Ishikawa (cell line): ENCODE results near the gene RHOF.

ENCODE experiments used
- CEBPB ChIP-seq: IDR thresholded peaks from 2 replicates; pipeline ENCODE4 v1.6.1; 2012
- CREB1 ChIP-seq: IDR thresholded peaks from 2 replicates; pipeline ENCODE4 v1.6.1; 2012; ENCODE audit warnings: low read depth
- EGR1 ChIP-seq: IDR thresholded peaks from 2 replicates; pipeline ENCODE4 v1.6.1; 2012
- EP300 ChIP-seq: IDR thresholded peaks from 2 replicates; pipeline ENCODE4 v1.6.1; 2012; ENCODE audit warnings: borderline replicate concordance
- FOXM1 ChIP-seq: IDR thresholded peaks from 2 replicates; pipeline ENCODE4 v1.6.1; 2012; ENCODE audit warnings: low read depth, borderline replicate concordance
- MAX ChIP-seq: IDR thresholded peaks from 2 replicates; pipeline ENCODE4 v1.6.1; 2012
- NFIC ChIP-seq: IDR thresholded peaks from 2 replicates; pipeline ENCODE4 v1.6.1; 2012
- RAD21 ChIP-seq: IDR thresholded peaks from 2 replicates; pipeline ENCODE4 v1.6.1; 2012; ENCODE audit warnings: low read depth
- REST ChIP-seq: IDR thresholded peaks from 2 replicates; pipeline ENCODE4 v1.6.1; 2012; ENCODE audit warnings: low read depth, mild to moderate bottlenecking
- TAF1 ChIP-seq: IDR thresholded peaks from 2 replicates; pipeline ENCODE4 v1.6.1; 2012; ENCODE audit warnings: low read depth, mild to moderate bottlenecking
- TCF12 ChIP-seq: IDR thresholded peaks from 2 replicates; pipeline ENCODE4 v1.6.1; 2012; ENCODE audit warnings: low read depth
- TEAD4 ChIP-seq: IDR thresholded peaks from 2 replicates; pipeline ENCODE4 v1.6.1; 2012
- USF1 ChIP-seq: IDR thresholded peaks from 2 replicates; pipeline ENCODE4 v1.6.1; 2012
- YY1 ChIP-seq: IDR thresholded peaks from 2 replicates; pipeline ENCODE4 v1.6.1; 2012; ENCODE audit warnings: low read depth
- ZBTB7A ChIP-seq: IDR thresholded peaks from 2 replicates; pipeline ENCODE4 v1.6.1; 2012; ENCODE audit warnings: low read depth

The RHOF gene

GRCh38 chr12:121802485-121802842 is 9.0 kb upstream of the RHOF start:
- TF ChIP-seq TAF1, result no peak
- TF ChIP-seq TEAD4, result no peak
- TF ChIP-seq TCF12, result no peak

GRCh38 chr12:121801595-121802484 is 8.4 kb upstream of the RHOF start:
- no peak for TF ChIP-seq CEBPB
- no peak for TF ChIP-seq REST
- no peak for TF ChIP-seq NFIC

GRCh38 chr12:121800694-121801594 is 7.5 kb upstream of the RHOF start:
- TF ChIP-seq YY1, result peak; percentile 88
- TF ChIP-seq FOXM1, result no peak
- no peak for TF ChIP-seq CEBPB
- no peak; the same call in 1 of the 2 replicates for TF ChIP-seq TCF12
- TF ChIP-seq RAD21, result no peak
- TF ChIP-seq NFIC, result no peak
- peak; percentile 54; the same call in 1 of the 2 replicates for TF ChIP-seq ZBTB7A
- TF ChIP-seq TEAD4, result no peak
- TF ChIP-seq CREB1, result no peak
- no peak for TF ChIP-seq MAX
- 0 out of 2 replicates have a peak, but pooled peaks have one; percentile 22 for TF ChIP-seq EP300
- TF ChIP-seq TAF1, result peak; percentile 79; the same call in 1 of the 2 replicates
- TF ChIP-seq EGR1, result peak; percentile 37; the same call in 1 of the 2 replicates
- TF ChIP-seq REST, result no peak
- no peak for TF ChIP-seq USF1

- TF ChIP-seq MAX (no peak), CEBPB (no peak), FOXM1 (0 out of 2 replicates have a peak, but pooled peaks have one; percentile 17), USF1 (no peak), TAF1 (peak; percentile 9; the same call in 1 of the 2 replicates), REST (no peak), CREB1 (no peak), ZBTB7A (0 out of 2 replicates have a peak, but pooled peaks have one; percentile 78), NFIC (no peak), EP300 (0 out of 2 replicates have a peak, but pooled peaks have one; percentile 20), EGR1 (peak; percentile 44; the same call in 1 of the 2 replicates), YY1 (no peak), RAD21 (no peak), TCF12 (peak; percentile 55; the same call in 1 of the 2 replicates), TEAD4 (0 out of 2 replicates have a peak, but pooled peaks have one; percentile 3)
Observed at GRCh38 chr12:121799842-121800693, 6.6 kb upstream of the RHOF start.
